ENCODE data around the gene PACRG. TPM values are rescaled to one million over a fixed set of nuclear protein-coding genes. Genes with fewer than 3 reads are reported as not detected.

PACRG gene
- polyA plus RNA-seq, 3 donors = 14.2 to 16.6 (median 16.4) TPM

DNA sequence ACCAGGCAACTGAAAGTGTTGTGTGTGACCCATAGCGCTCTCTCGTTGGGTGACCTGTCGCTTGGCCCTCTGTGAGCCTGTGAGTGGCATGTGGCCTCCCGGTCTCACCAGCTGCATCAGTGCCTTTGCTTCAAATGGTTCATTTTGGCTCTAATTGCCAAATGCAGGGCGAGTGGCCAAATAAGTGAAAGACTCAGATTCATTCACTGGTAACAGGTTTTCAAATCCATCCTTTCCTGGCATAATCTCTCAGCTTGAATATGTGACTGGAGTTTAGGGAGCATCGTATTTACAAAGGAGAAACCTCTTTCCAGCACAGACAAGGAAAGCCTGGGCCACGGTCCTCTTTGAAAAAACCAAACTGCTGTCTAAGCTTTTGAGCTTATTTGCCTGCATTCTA lies 365.1 kb downstream of the PACRG start:
- no peak for DNase-seq (ENCODE audit: extremely low read depth in 1 of 11, low read depth in 9 of 11, low spot score in 4 of 11)

DNA sequence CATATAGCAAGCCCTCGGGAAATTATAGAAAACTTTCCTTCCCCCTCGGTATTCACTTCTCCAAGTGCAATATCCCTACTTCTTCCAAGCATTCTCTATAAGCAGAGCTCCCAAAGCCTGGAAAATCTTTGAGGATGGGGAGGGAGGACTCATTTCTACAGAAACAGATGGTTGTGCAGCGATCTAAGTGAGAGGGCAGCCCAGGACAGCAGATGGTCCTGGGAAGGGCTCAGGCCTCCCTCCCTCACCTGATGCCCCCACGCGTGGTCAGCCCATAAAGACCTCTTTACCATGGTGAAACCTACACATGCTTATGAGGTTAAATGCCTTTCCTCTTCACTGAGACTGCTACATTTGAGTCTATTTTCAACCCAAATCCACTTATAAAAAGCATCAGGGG lies 367.1 kb downstream of the PACRG start:
- DNase-seq (ENCODE audit: extremely low read depth in 1 of 11, low read depth in 9 of 11, low spot score in 4 of 11) = no peak

DNA sequence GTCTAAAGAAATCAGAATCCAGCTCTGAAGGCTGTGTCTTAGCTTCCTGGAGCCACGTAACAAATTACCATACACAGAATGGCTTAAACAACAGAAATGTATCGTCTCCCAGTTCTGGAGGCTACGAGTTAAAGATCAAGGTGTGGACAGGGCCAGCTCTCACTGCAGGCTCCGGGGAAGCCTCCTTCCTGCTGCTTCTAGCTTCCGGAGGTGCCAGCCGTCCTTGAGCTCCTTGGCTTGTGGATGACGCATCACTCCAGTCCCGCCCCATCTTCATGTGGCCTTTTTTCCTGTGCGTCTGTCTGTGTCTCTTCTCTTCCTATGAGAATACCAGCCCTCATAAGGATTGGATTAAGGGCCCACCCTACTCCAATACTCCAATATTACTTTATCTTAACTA lies 367.6 kb downstream of the PACRG start:
- no peak for DNase-seq (ENCODE audit: extremely low read depth in 1 of 11, low read depth in 9 of 11, low spot score in 4 of 11)

DNA sequence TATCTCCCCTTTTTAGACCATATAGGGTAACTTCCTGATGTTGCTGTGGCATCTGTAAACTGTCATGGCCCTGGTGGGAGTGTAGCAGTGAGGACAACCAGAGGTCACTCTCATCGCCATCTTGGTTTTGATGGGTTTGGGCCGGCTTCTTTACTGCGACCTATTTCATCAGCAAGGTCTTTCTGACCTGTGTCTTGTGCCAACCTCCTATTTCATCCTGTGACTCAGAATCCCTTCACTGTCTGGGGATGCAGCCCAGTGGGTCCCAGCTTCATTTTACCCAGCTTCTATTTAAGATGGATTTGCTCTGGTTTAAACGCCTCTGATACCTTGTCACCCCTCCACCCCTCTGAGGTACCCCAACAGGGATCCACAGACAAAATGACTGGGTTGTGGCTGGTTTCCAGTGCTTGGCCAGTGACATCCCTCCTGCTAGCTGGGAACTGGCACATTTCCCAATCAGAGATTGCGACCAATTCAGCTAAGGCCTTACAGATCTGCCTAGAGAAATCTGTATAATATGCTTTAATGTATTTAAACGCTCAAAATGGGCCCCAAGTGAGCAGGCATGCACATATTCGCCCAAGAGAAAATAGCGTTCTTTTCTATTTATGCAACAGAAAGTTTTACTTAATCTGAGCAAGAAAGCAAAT lies 371.2 kb downstream of the PACRG start:
- DNase-seq (ENCODE audit: extremely low read depth in 1 of 11, low read depth in 9 of 11, low spot score in 4 of 11) = no peak

DNA sequence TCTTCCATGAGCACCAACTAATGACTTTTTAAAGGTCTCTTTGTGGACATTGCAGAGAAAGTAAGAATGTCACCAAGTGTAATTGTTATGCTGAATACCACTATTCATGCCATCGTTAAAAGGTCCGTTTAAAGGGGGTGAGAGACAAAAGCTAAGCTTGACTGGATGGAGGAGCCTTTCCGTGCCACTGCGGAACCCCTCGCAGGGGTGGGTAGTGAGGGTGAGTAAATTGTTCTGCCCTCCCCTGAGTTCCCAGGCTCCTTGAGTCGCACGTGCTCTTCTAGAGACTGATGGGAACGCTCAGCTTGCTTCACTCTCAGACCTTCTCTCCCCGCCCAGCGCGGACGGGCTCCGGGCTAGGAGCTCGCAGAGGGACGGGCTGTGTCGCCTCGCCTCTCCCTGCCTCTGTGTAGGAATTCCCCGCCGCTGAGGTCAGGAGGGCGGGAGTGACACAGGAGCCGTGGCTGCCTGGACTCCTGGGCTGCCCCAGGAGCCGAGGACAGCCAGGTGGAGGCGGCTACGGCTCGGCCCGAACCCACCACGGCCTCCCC lies 371.9 kb downstream of the PACRG start:
- no peak for DNase-seq (ENCODE audit: extremely low read depth in 1 of 11, low read depth in 9 of 11, low spot score in 4 of 11)

DNA sequence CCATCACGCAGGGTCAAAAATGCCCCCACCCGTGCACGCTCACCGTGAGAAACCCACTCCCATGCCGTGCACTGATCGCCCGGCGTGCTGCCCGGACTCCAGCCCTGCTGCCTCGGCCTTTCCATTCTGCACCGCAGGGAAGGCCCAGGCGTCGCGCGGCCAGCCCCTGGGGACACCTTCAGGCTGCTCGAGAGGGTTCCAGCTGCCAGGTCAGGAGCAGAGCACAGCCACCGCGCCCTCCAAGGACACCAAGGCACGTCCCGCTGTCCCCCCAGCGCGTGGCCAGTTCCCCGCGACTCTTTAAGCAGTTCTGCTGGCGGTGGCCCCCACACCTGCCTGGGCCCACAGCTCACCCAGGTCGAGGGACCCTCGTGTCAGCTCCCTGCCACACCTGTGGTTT lies 372.5 kb downstream of the PACRG start:
- no peak for DNase-seq (ENCODE audit: extremely low read depth in 1 of 11, low read depth in 9 of 11, low spot score in 4 of 11)

DNA sequence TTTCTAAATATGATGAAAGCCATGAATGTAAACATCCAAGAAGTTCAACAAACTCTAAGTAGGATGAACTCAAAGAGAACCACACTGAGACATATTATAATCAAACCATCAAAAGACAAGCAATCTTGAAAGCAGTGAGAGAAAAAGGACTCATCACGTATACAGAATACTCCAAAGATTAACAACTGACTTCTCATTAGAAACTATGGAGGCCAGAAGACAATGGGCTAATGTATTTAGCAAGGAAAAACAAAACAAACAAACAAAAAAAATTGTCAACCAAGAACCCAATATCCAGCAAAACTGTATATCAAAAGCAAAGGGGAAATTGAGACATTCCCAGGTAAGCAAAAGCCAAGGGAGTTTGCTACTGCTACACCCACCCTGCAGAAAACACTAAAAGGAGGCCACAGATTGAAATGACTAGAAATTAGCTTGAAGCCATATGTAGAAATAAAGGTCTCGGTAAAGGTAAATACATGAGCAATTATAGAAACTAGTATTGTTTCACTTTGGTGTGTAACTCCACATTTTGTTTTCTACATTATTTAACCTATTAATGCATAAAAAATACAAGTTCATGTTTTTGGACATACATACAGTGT lies 385.7 kb downstream of the PACRG start:
- no peak for DNase-seq (ENCODE audit: extremely low read depth in 1 of 11, low read depth in 9 of 11, low spot score in 4 of 11)

DNA sequence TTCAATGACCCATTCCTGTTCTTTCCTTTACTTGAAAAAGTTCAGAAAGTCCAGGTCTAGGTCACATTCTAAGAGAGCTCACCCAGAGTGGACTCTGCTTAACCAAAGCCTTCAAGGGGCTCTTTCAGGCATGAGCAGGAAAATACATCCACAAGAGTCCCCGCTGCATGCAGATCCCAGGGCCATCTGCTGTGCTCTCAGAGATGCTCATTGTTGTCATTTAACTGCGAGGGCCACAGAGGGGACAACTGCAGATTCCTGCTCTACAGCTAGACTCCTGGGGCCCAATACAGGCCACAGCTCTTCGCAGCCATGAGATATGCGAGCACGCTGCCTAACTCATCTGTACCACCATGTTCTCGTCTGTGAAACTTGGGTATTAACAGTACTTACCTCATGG lies 391.2 kb downstream of the PACRG start:
- DNase-seq (ENCODE audit: extremely low read depth in 1 of 11, low read depth in 9 of 11, low spot score in 4 of 11) = no peak

DNA sequence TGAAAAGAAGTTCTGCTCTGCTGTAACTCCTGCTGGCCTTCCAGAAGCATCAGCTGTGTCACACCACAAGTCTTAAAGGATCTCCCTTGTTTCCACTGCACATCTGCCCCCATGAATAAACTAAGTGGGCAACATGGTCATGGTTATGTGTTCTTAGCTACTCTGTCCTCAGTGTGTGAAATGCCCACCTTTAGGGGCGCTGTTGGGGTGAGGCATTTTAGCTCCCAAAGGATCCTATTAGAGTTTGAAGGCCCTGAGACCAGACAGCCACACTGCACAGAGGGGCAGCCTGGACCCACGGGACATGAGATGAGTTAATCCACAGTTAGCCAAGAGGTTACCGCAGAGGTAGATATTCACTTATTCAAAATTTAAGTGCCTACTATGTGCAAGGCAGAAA lies 392.4 kb downstream of the PACRG start:
- no peak for DNase-seq (ENCODE audit: extremely low read depth in 1 of 11, low read depth in 9 of 11, low spot score in 4 of 11)

DNA sequence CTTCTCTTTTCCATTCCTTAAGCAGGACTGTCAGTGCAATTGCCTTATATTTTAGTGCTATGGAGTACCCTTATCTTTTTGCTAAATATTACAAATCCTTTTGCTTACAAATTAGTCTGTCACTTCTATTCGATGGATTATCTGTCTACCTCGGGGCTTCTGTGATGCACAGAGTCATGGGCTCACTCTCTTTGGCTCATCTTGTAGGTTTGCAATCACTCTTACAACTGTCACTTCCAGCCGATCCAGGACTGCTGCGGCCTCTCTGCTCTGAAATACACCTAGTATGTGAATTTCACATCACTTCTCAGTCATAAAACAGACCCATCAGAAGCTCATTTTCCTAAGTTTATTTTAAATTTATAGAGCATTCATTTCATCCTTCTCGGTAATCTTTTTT lies 393.5 kb downstream of the PACRG start:
- DNase-seq (ENCODE audit: extremely low read depth in 1 of 11, low read depth in 9 of 11, low spot score in 4 of 11) = no peak

DNA sequence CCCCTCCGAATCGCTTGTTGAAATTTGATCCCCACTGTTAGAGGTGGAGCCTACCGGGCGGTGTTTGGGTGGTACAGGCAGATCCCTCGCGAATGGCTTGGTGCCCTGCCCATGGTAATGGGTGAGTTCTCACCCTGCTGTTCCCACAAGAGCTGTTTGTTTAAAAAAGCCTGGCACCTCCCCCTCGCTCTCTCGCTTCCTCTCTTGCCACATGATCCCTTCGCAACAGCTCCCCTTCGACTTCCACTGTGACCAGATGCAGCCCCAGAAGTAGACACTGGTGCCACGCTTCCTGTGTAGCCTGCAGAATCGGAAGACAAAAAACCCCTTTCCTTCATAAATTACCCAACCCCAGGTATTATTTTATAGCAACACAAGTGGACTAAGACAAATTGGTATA lies 394.6 kb downstream of the PACRG start:
- DNase-seq (ENCODE audit: extremely low read depth in 1 of 11, low read depth in 9 of 11, low spot score in 4 of 11) = no peak

DNA sequence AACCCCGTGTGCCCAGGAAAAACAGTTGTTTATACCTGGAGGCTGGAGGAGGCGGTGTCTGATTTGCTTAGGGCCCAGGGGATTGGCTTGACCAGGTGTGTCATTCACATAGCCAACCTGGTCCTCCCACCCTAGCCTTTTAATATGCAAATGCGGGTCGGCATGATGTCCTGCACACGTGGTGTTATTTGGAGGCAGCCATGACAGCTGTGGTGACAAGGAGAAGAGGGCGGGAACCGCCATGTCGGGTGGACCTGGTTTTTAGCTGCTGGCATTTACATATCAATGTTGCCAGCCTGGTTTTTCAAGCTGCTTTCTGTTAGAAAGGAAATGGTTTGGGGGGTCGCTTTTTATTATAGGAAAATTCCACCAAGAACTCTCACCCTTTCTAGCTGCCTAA lies 395.3 kb downstream of the PACRG start:
- no peak for DNase-seq (ENCODE audit: extremely low read depth in 1 of 11, low read depth in 9 of 11, low spot score in 4 of 11)

DNA sequence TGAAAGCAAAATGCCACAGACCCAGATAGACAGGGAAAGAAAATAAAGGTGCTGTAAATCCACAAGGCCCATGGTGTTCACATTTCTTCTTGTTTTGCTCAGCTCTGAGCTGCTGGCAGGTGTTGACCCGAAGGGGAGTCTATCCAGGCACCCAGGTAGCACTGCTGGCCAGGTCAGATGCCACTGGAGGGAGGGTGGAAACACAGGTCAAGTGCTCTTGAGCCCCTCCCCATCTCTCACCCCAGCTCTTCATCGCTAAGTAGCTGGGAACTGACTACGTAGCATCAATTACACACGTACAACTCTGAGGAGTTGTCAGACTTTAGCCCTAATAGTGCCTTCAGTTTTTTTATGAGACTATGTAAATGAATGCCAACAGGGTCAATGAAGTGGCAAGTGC lies 399.0 kb downstream of the PACRG start:
- DNase-seq (ENCODE audit: extremely low read depth in 1 of 11, low read depth in 9 of 11, low spot score in 4 of 11) = no peak

DNA sequence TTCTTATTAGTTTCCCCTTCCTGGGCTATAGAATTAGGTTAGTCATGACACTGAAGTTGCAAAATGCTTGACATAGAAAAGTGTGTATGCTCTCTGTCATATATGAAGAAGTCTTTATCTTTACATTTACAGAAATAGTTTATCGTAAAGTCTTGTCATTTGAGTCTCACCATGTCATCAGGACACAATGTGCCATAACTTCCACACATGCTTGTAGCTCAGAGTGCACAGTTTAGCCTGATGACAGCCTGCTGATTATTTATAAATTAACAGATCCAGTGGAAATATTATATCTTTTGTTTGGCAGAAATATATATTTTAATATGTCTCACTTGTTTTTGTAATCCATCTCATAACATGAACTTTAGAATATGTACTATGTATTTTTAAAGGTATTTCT lies 399.8 kb downstream of the PACRG start:
- DNase-seq (ENCODE audit: extremely low read depth in 1 of 11, low read depth in 9 of 11, low spot score in 4 of 11) = no peak

DNA sequence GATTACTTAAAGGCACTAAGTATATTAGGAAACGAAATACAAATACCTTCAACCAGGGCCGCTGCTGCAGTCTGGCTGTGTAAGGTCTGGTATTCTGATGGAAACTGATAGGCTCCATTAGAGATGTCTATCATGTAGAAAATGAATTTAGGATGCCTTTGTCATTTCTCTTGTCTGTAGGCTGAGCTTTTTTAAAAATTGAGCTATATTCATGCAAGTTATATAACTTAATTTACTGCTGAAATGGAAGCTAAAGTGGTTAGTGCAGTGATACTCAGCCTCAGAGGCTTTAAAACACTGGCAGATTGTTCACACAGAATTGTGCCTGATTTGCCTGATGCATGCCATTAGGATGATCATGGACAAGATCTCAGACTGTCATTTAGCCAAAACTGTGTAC lies 400.6 kb downstream of the PACRG start:
- no peak for DNase-seq (ENCODE audit: extremely low read depth in 1 of 11, low read depth in 9 of 11, low spot score in 4 of 11)

DNA sequence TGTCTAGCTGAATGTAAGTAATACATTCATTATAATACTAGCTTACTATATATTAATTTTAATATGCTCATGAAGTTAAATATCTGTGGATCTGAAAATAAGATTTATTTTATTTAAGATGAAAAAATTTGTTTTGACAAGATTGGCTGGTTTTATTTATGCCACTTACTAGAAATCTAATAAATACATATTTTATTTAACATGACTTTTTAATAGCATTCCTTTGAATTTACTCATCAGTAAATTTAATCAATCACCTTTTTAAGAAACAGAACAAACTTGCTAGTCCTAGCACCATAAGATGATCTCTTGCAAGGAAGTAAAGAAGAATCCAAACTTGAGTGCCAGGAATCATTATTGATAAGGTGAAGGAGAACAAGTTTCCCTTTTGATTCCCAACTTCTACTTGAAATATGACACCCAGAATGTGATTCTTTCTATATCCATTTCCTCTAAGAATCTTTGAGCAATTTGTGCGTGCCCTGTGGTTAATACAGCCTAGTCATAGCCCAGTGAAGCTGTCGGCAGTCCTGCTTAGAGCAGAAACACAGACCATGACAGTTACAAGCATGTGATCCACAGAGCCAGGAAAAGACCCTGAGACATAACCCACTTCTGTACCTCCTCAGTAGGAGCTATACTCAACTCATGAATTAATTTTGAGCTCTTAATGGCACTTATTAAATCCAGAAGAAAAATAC lies 404.4 kb downstream of the PACRG start:
- DNase-seq (ENCODE audit: extremely low read depth in 1 of 11, low read depth in 9 of 11, low spot score in 4 of 11) = no peak

DNA sequence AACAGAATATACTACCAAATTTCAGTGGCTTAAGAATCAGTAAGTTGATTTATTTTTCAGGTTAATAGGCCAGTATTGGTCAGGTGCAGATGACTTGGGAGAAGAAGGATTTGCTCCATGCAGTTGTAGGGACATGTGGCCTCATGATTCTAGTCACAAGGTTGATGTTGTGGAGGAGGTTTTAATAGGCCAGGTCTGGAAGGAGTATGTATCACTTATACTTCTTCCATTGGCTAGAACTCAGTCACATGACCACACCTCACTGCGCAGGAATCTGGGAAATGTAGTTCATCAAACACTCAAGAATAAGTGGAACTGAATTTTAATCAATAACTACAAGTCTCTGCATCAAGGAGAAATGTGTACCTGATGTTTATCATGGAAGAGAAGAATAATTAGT lies 405.2 kb downstream of the PACRG start:
- no peak for DNase-seq (ENCODE audit: extremely low read depth in 1 of 11, low read depth in 9 of 11, low spot score in 4 of 11)

DNA sequence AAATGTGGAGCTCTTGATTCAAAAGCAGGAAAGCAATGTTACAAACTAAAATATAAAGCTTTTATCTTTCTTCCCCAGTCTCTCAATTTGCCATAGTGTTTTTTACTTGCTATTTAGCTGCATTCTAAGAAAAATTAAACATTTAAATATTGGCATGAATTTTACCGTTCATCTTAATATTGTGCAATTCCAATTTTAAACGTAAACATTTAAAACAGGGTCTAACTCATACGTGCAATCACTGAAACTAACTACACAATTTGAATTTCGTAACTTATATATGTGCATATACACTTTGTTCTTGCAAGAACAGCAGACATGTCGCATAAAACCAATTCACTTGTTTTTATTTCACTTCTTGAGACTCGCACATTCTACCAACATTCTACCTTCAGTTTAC lies 405.9 kb downstream of the PACRG start:
- DNase-seq (ENCODE audit: extremely low read depth in 1 of 11, low read depth in 9 of 11, low spot score in 4 of 11) = no peak

DNA sequence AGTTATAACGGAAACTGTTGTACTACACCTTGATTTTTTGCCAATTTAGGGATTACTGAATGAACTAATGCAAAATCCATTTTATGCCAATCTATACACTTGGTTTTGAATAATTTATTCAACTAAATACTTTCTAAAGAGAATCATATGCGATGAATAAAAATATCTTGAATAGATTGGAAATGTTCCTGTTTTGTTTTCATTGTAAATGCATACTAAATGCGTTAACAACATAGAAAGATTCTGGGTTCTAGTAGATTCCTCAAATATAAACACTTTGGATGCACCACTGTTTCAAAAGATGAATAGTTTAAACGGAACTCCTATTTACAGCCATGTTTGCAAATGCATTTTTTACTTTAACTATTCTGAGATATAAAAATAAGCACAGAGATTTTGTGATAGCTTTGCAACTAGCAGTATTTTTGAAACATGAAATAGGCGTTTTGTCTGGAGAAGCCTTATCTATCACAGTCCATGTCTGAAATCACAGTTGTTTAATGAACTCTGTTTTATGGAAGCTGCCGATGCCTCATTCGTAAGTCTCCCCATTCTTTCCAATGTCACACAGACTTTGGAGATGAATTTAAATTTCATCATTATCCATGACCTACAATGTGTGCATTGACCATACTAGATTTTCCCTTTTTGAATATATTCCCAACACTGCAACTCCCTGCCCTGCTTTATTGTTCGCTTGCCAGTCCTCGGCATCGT lies 409.1 kb downstream of the PACRG start:
- DNase-seq (ENCODE audit: extremely low read depth in 1 of 11, low read depth in 9 of 11, low spot score in 4 of 11) = no peak

DNA sequence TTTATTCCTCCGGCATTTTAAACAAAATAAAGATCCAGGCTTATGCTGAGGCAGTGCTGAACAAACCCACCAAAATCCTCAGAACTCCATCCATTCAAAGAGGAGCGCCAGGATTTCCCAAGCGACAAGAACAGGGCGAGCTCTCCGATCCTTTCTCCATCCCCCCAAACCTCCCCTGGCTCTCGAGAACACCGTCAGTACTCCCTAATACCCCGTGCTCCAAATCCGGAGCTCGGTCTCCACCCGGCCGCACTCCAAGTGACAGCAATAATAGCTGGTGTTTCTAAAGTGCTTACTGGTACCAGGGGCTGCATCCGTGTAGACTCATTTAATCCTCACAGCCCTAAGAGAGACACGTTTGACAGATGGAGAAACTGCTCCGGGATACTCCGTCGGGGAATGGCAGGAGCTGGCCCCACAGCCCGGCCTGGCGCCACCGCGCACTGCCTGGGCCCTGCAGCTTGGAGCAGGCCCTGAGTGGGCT lies 409.7 kb downstream of the PACRG start:
- DNase-seq (ENCODE audit: extremely low read depth in 1 of 11, low read depth in 9 of 11, low spot score in 4 of 11) = no peak

Data from renal cortex interstitium (tissue), 11 donors.